DMS79 (cell line): Measurements from ENCODE around the gene RNF169.
"Not testable (repeated sequence)": the region's sequence is repeated elsewhere in the genome, so short reads cannot be mapped to it uniquely, and the experiment has no call there.

Experiments used
- DNase-seq: peaks from one replicate; lab custom pipeline; 2025; lab: John Stamatoyannopoulos, UW

Gene RNF169

DNA sequence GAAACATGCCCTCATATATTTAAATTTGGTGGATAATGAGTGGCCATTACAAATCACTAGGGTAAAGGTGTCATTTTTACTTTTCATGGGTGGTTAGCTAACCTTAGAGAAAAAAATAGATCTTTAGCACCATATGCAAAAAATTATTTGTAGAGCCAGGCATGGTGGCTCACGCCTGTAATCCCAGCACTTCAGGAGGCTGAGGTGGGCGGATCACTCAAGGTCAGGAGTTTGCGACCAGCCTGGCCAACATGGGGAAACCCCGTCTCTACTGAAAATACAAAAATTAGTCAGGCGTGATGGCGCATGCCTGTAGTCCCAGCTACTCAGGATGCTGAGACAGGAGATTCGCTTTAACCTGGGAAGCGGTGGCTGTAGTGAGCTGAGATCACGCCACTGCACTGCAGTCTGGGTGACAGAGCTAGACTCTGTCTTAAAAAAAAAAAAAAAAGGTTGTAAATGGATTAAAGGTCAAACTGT, 19.6 kb downstream of the RNF169 start:
- not testable (repeated sequence) for DNase-seq

DNA sequence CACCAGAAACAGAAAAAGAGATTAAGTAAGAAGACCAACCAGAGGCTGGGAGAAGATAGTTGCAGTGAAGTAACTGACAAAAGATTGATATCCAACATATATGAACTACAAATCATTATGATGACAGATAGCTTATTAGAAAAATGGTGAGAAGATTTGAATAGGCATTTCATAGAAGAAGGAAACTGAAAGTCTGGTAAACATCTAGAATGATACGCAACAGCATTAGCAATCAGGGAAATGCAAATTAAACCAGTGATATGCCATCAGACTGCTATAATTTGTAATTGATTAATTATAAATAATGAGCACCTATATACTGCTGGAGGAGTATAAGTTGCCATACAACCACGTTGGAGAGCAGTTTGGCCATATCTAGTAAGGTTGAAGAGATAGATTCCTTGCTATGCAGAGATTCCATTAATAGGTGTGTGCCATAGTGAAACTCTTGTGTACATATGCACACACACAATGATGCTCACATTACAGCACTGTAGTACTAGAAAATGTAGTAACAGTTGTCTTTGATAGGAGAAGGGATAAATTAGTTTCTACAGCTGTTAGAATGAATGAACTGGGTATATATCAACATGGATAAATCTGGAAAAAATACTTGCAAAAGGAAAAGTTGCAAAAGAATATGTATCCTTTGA, 20.5 kb downstream of the RNF169 start:
- DNase-seq = no peak

DNA sequence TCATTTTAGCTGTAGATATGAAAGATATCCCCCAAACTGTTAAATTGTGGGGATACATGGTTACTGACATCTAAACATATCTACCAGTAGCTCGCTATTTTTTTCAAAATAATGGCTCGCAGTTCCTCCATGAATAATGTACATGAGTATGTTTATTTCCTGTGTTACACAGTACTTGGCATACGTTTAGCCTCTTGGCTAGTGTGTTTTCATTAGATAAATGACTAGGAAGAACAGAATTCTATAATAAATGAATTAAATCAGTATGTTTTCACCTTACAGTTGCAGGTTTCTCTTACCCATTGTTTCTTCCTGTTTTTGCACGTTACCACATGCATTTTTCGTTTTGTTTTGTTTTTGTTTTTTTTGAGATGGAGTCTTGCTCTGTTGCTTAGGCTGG, 21.8 kb downstream of the RNF169 start:
- no peak for DNase-seq

DNA sequence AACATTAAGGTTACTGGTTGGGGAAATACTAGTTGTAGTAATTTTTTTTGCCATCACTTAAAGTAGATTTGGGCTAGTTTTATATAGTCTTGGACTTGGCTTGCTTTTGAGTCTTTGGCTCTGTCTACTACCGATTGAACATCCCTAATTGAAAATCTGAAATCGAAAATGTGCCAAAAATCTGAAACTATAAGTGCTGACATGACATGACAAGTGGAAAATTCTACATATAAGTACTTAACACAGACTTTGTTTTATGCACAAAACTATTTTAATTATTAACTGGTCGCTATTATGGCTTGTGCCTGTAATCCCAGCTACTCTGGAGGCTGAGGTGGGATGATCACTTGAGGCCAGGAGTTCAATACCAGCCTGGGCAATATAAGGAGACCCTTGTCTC, 22.5 kb downstream of the RNF169 start:
- no peak for DNase-seq

DNA sequence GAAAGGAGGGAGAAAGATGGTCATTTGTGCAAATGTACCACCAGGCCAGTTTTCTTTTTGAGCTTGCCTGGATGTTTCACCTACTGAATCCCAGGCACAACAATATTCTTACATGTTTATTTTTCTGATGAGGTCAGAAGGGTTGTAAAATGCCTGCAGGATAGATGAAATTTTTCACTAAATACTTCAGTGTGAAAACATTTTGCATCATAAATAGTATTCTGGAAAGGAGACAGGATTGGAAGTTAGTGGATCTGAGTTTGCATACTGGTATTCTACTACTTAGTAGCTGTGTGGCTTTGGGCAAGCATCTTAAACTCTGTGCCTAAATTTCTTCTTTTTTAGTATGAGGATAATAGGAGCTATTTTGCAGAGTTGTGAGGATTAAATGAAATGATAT, 24.8 kb downstream of the RNF169 start:
- DNase-seq = no peak

DNA sequence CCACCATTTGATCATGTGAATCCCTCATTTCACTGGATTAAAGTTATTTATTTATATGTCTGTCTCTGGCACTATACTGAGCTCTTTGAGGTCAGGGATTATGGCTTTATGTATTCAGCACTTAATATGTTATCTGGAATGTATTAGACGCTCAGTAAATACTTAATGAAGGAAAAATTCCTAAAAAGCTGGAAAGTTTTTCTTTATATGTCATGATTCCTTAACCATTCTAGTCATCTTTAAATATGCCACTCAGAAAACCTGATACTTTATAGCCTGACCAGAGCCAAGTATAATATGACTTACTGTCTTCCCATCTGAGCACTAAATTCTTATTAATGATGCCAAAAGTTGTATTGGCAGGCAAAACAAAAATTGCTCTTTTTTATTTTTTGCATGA, 27.1 kb downstream of the RNF169 start:
- DNase-seq = no peak

DNA sequence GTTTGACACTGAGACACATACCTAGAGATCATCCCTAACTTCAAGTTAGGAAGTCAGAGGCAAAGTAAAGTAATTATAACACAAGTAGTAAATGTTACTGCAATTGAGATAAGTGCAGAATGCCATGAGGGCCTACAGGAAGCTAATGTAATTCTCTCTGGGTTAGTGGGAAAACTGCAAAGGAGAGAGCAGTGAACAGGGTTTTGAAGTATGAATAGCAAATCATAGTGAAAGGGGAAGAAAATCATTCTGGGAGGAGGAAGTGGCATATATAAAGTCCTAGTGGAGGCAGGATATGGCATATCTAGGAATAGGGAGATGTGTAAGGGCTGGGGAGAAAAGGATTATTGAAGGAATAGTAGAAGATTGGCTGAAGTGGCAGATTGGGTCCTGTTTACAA, 27.9 kb downstream of the RNF169 start:
- DNase-seq = no peak

DNA sequence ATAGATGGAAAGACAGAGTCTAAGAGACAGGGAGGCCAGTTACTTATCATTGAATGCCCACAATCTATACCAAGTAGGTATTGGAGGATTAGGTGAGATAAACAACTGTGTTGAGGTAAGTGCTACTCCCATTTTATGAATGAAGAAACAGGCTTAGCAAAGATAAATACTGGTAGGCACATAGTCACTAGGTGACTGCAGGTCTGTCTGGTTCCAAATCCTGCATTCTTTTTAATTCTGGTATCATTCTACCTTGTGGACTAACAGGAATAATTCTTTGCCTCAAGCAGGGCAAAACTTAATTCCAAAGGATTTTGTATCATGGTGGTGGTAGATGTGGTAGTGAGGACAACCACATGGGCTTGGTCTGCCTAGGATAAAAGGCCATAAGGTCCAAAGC, 28.4 kb downstream of the RNF169 start:
- DNase-seq = no peak

DNA sequence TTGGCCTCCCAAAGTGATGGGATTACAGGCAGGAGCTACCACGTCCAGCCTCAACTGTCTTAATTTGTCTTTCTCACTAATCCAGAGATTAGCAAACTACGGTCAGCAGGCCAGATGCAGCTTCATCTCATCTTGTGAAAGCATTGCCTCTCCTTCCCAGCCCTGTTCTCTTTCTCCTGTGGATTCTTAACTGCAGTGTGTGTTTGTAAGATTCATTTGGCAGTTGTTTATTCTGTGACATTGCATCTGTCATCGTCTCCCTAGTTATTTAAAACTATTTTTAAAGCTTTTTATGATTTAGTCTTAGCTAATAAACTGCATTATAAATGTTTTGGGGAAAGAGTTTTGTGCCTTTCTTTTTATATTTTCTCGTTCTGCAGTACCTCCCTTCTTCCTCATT, 29.2 kb downstream of the RNF169 start:
- DNase-seq = no peak

DNA sequence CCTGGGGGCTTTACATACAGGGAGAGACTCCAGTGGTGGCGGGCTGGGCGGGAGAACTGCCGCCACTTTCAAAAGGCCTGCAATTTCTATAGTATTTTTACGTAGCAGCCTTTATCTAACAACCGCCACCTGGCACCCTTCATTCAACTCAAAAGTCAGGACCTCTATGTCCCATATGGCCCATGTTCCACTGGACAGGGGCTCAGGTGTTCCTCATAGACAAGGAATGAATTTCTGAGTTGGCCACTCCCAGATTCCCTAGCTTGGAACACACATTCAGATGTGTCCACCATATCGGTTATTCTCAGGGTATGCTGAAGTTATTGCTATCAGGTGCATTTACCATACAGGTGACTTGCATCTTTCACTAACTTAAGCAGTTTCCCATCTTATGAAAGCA, 29.9 kb downstream of the RNF169 start:
- no peak for DNase-seq

DNA sequence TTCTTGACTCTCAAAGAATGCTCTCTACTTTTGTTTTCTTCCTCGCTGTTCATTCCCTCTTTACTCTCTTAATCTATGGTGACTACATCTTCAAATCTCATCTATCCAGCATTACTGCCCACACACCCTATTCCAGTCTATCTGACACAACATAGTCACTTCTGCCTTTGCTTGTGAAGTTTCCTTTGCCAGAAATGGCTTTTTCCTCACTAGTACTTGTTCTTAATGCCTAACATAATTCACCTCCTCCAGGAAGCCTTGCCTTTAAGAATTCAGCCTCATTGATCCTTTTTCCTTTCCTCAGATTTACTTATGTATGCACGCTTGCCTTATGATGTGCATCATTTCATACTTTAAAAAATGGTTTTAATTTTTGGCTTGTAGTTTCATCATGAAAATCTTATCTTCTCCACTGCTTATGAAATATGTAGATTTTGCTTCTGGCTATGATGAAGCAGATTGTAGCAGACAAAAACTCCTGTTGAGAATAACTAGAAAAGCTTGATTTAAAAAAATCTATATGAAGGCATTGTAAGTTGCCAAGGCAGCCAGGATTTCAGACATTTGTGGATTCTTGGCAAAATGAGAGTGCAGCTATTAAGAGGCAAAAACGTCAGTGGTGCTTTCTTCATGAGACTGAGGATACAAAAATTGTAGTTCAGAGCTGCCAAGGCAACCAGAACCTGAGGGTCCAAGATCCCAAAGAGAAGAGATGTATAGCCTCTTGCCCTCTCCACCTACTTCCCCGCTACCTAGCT, 31.8 kb downstream of the RNF169 start:
- no peak for DNase-seq

DNA sequence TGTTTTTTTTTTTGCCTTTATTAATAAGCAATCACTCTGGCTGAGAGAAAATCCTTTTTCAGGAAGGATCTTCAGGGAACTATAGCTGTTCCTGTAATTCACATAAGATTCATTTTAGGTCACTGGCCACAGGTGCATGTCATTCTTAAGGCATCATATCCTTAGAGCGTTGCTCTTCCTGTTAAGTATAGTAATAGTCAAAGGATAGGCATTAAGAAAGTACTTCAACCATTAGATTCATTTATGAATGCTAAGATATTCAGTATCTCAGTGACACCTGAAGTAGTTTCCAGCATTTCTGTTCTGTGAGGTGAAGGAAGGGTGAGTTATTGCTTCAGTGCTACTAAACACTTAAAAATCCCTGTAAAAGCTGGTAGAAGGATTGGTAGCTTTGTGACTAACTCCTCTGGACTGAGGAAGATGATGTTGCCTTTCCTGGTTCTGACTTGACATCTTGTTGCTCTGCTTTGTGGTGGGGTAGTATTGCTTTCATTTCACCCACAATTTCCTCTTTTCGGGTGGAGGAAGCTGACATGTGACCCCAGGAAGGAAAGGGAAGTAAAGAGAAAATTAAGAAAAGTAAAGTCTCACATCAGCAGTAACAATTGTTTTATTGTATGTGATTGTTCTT, 34.7 kb downstream of the RNF169 start:
- DNase-seq = no peak

DNA sequence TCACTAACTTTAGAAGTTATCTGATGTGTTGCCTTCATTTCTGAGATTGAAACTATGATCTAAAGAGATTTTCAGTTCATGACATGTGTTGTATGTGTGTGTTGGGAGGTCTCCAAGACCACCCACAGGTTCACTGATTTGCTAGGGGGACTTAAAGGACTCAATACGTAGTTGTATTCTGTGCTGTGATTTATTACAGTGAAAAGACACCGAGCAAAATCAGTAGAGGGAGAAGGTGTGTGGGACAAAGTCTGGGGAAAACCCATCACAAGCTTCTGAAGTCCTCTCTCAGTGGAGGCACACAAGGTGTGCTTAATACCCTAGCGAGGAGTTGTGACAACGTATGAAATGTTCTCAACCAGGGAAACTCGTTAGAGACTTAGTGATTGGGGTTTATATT, 35.6 kb downstream of the RNF169 start:
- no peak for DNase-seq

DNA sequence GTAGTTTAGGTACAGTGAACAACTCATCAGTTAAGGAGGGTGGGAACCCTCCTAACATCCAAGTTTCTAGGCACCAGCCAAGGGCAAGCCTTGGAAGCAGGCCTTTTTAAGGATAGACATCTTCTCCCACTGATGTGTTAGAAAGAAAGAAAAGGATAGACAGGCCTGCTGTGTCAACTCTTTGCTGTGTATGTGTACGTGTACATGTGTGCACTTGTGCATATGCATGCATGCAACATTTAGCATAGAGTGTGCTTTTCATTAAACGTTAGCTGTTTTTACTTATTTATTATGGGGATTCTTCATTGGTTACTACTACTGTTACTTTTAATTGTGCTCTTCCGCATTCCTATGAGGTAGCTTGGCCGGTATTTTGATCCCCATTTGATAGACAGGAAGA, 36.1 kb downstream of the RNF169 start:
- no peak for DNase-seq

DNA sequence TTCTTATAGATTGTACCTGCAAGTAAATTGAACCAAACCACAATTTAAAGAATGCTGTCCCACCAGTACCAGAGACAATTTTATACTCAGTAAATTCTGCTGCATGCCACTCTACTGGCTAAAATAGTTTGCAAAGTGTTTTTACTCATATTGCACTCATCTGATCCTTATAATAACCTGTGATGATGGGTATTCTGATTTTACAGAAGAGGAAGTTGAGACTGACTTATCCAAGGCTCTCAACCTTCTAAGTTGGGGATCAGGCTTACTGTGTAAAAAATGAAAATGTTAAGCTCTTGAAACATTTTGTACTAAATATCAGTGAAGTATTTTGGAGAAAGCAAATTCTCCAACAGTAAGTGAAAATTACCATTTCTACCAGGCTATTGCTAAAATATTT, 37.9 kb downstream of the RNF169 start:
- DNase-seq = no peak

DNA sequence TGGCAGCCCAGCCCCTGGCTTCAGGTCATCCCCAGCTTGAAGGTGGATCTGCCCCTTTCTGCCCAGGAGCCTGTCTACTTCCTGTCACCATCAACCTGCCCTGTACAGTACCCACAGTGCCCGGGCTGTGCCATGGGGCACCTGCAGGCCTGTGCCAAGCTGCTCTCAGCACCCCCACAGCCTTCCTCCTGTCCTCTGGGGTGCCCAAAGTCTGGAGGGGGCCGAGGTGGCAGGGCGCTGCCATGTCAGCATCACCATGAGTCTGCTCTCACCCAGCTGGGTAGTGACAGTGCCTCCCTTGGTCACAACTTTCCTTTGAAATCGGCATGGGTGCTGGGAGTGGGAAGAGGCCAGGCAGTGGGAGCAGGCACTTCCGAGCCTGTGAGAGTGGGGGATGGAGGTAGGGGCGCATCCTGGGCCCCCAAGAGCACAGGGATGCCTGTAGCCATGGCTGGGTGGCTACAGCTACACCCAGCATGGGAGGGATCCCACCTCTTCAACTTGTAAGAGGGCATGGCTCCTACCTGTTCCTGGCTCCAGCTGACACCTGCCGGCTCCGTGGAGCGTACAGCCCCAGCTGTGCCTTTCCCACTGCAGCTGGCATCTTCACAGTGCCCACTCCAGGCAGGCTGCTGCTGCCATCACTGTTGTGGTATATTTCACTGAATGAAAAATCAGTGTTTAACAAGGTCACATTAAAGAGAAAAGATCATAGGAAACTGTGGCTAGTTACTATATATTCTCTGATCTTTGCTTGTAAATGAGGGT, 42.9 kb downstream of the RNF169 start:
- DNase-seq = no peak

DNA sequence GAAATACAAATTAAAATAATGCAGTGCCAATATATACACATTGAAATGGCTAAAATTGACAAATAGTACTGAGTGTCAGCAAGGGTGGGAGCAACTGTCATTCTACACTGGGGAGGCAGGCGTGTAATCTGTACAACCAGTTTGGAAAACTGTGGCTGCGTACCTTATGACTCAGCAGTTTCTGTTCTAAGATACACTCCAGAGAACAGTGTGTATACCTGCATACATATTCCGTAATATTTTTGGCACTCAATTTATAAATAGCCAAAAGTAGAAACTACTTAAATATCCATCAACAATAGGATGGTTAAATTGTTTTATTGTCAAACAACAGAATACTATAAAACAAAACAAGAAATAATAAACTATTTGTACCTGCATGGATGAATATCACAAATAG, 57.6 kb downstream of the RNF169 start:
- no peak for DNase-seq

DNA sequence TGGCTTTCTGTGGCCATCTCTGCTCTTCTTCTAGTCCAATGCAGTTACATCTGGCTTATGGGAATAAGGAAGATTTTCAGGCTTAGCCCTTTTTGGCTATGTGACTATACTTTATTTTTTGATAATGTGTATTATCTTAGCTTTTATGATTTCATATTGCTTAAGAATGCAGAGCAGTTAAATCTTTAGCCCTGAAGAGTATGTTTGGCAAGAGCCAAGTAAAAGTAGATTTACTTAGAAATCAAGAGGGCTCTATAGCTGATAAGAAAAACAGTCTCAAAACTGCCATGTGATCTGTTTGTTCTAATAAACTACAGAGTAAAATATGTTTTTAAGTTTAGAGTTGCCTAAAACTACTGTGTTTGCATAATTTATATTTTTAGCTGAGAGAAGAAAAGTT, 61.2 kb downstream of the RNF169 start:
- DNase-seq = no peak

DNA sequence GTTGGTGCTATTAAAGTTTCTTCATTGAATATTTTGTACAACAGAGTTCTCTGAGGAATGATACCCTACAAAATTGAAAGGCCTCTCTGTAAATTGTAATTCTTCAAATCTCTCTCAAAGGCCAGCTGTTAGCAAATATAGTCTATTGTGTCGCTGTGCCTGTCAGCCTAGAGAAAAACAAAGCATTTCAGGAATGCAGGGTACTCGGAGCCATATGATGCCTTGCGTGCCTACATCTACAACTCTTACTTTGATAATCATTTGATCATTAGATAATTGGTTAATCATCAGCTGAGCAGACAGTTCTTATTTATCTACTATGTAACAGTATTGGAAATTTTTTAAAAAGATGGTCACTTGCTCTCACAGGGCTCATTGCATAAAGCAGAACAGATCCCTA, 67.3 kb downstream of the RNF169 start:
- DNase-seq = no peak

DNA sequence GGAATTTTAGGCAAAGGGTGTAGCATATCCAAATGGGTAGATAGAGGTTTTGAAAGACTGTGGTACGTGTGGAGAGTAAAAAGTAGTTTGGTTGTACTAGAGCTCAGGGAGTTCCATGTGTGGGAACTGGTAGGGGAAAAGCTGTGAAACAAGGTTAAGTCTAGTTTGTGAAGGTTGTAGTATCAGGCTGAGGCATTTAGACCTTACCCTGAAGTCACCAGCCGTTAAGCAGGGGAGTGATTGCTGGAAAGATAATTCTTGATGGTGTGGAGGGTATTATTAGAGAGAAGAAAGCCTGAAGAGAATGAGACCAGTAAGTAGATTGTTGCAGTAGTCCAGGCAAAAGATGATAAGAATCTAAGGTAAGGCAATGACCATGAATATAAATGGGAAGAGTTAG, 68.0 kb downstream of the RNF169 start:
- DNase-seq = no peak

DNA sequence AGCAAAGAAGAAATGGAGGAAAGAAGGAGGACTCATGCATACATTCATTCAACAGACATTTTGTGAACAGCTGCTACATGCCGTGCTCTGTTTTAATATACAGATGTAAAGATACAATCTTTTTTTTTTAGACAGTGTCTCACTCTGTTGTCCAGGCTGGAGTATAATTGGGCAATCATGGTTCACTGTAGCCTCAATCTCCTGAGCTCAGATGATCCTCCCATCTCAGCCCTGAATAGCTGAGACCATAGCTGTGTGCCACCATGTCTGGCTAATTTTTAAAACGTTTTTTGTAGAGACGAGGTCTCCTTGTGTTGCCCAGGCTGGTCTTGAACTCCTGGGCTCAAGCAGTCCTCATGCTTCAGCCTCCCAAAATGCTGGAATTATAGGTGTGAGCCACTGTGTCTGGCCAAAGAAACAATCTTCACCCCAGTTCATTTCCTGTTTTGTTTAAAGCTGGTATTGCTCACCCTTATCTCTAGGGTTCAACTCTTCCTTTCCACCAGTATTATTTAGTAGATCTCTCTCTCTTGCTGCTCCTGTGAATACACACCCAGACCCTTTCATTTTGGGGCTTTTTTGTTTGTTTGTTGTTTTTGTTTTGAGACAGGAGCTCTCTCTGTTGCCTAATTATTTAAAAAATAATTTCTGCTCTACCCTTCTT, 69.8 kb downstream of the RNF169 start:
- DNase-seq = no peak

DNA sequence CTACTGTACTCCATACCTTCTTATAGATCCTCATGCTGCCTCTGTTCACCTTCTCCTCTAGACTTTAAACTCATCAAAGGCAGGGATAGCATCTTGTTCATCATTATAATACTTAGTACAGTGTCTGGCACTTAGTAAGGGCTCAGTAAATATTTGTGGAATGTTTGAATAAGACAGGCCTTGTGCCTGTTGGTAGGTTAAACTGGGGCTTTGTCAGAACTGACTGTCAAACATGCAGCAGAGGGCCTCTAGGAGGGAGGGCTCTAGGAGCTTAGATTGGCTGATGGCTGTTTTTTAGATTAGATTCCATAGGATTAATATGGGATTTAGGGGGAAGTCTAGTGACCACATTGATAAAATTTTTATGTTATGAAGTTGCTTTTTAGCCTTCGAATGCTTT, 70.8 kb downstream of the RNF169 start:
- DNase-seq = no peak
